ENCODE results near the gene PRPF6.

DNA sequence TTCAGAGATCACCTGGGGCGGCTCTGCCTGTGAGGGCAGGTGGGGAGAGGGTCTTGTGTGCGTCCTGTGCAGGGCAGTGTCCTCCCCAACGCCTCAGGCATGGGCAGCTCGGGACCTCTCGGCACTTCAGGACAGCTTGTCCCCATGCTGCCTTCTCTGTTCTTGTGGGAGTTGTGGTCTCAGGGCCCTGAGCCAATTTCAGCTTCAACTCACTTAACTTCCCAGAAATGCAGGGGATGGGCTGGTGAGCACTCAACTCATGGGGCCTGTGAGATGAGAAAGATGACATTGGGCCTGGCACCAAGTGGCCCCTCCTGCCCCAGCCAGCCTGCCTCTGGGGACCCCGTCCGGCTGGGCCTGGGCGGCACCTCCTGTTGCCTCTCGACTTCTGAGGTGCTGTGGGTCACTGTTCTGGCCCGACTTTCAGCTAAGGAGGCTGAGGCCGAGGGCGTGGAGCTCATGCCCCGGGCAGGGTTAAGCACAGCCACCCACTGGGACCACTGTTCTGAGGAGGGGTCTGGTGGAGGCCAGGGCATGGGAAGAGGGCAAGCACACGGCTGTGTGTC is 91.6 kb downstream of the PRPF6 start:
- TF ChIP-seq, protein P1, sequence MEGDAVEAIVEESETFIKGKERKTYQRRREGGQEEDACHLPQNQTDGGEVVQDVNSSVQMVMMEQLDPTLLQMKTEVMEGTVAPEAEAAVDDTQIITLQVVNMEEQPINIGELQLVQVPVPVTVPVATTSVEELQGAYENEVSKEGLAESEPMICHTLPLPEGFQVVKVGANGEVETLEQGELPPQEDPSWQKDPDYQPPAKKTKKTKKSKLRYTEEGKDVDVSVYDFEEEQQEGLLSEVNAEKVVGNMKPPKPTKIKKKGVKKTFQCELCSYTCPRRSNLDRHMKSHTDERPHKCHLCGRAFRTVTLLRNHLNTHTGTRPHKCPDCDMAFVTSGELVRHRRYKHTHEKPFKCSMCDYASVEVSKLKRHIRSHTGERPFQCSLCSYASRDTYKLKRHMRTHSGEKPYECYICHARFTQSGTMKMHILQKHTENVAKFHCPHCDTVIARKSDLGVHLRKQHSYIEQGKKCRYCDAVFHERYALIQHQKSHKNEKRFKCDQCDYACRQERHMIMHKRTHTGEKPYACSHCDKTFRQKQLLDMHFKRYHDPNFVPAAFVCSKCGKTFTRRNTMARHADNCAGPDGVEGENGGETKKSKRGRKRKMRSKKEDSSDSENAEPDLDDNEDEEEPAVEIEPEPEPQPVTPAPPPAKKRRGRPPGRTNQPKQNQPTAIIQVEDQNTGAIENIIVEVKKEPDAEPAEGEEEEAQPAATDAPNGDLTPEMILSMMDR (IDR thresholded peaks at IDR 0.05), result no peak
- TF ChIP-seq POLR2A (IDR thresholded peaks at IDR 0.05), result no peak
